HL-60 (cell line): ENCODE results near the gene TRAPPC14.

Source experiments
- GABPA ChIP-seq: IDR thresholded peaks from 2 replicates; pipeline ENCODE4 v1.6.1; 2012; ENCODE audit warnings: low read depth
- POLR2AphosphoS5 ChIP-seq: IDR thresholded peaks from 2 replicates; pipeline ENCODE4 v1.6.1; 2012; ENCODE audit warnings: low read depth
- REST ChIP-seq: IDR thresholded peaks from 2 replicates; pipeline ENCODE4 v1.6.1; 2012; ENCODE audit warnings: low read depth; ENCODE audit not compliant: insufficient replicate concordance
- SPI1 ChIP-seq: IDR thresholded peaks from 2 replicates; pipeline ENCODE4 v1.6.1; 2012; ENCODE audit warnings: low read depth, mild to moderate bottlenecking, borderline replicate concordance
- TF ChIP-seq, protein P1 (sequence below): IDR thresholded peaks from one replicate; pipeline ENCODE4 v1.5.1; 2011; ENCODE audit warnings: low read length, control low read depth, inconsistent platforms; ENCODE audit not compliant: insufficient read depth

DNA sequence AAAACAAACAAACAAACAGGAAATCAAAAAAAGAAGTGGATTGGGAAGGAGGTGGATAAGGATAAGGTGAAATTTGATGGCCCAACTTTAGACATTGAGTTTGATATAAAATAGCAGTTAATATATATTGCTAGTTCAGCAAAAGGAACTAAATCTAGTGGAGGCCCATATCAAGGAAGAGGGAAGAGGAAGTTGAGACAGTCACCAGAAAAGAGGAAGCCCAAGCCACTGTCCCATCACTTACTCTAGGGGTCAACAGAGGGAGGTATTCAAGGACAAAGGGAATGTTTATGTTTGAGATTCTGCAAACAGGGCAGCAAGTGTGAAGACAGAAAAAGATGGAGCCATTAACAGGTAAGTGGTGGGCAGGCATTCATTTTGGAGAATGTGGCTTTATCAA, 6.1 kb downstream of the TRAPPC14 start:
- TF ChIP-seq, protein P1, sequence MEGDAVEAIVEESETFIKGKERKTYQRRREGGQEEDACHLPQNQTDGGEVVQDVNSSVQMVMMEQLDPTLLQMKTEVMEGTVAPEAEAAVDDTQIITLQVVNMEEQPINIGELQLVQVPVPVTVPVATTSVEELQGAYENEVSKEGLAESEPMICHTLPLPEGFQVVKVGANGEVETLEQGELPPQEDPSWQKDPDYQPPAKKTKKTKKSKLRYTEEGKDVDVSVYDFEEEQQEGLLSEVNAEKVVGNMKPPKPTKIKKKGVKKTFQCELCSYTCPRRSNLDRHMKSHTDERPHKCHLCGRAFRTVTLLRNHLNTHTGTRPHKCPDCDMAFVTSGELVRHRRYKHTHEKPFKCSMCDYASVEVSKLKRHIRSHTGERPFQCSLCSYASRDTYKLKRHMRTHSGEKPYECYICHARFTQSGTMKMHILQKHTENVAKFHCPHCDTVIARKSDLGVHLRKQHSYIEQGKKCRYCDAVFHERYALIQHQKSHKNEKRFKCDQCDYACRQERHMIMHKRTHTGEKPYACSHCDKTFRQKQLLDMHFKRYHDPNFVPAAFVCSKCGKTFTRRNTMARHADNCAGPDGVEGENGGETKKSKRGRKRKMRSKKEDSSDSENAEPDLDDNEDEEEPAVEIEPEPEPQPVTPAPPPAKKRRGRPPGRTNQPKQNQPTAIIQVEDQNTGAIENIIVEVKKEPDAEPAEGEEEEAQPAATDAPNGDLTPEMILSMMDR = no peak
- TF ChIP-seq GABPA = no peak
- no peak for TF ChIP-seq POLR2AphosphoS5
- TF ChIP-seq SPI1 = peak; percentile 99
- no peak for TF ChIP-seq REST
